ENCODE data around the gene NARS2.
A peak's percentile ranks its signal among the peaks of the same experiment; 100 is the strongest.
"Not testable (repeated sequence)": the region's sequence is repeated elsewhere in the genome, so short reads cannot be mapped to it uniquely, and the experiment has no call there.

NARS2 gene

GRCh38 chr11:78575478-78575877 lies 814 bp upstream of the NARS2 start:
- no peak for DNase-seq

GRCh38 chr11:78573681-78574080 lies 983 bp downstream of the NARS2 start:
- DNase-seq = no peak

- DNase-seq = no peak
Observed at GRCh38 chr11:78573271-78573670, 1.4 kb downstream of the NARS2 start.

GRCh38 chr11:78572394-78572793 lies 2.3 kb downstream of the NARS2 start:
- no peak for DNase-seq

GRCh38 chr11:78570031-78570430 lies 4.6 kb downstream of the NARS2 start:
- DNase-seq = no peak

- no peak for DNase-seq
Observed at GRCh38 chr11:78567209-78567608, 7.5 kb downstream of the NARS2 start.

- DNase-seq = peak; percentile 59
Observed at GRCh38 chr11:78564490-78565467, 9.9 kb downstream of the NARS2 start.

GRCh38 chr11:78564037-78564436 lies 10.6 kb downstream of the NARS2 start:
- DNase-seq = not testable (repeated sequence)

- not testable (repeated sequence) for DNase-seq
Observed at GRCh38 chr11:78563090-78563489, 11.6 kb downstream of the NARS2 start.

GRCh38 chr11:78562398-78562797 lies 12.3 kb downstream of the NARS2 start:
- DNase-seq = no peak

GRCh38 chr11:78560826-78561484 lies 13.7 kb downstream of the NARS2 start:
- no peak for DNase-seq

GRCh38 chr11:78560153-78560552 lies 14.5 kb downstream of the NARS2 start:
- DNase-seq = no peak

GRCh38 chr11:78557236-78557635 lies 17.4 kb downstream of the NARS2 start:
- DNase-seq = no peak

- DNase-seq = no peak
Observed at GRCh38 chr11:78555592-78555991, 19.1 kb downstream of the NARS2 start.

- DNase-seq = no peak
Observed at GRCh38 chr11:78552881-78553280, 21.8 kb downstream of the NARS2 start.

- not testable (repeated sequence) for DNase-seq
Observed at GRCh38 chr11:78552139-78552538, 22.5 kb downstream of the NARS2 start.

GRCh38 chr11:78551066-78551465 lies 23.6 kb downstream of the NARS2 start:
- DNase-seq = no peak

- DNase-seq = no peak
Observed at GRCh38 chr11:78549624-78550409, 24.8 kb downstream of the NARS2 start.

- DNase-seq = no peak
Observed at GRCh38 chr11:78548911-78549590, 25.6 kb downstream of the NARS2 start.

GRCh38 chr11:78547931-78548705 lies 26.5 kb downstream of the NARS2 start:
- DNase-seq = no peak

- no peak for DNase-seq
Observed at GRCh38 chr11:78542007-78542406, 32.7 kb downstream of the NARS2 start.

- no peak for DNase-seq
Observed at GRCh38 chr11:78541537-78541936, 33.1 kb downstream of the NARS2 start.

Data from NCI-H1436 (cell line).